Spleen (tissue), 7 donors: ENCODE measurements around the gene MTFR1L.

Source experiments
- POLR2AphosphoS5 ChIP-seq, 3 donors: sonication (generic); formaldehyde crosslinking; IDR thresholded peaks; one replicate each; pipeline ENCODE4 v1.5.1; 2017; ENCODE audit warnings: antibody characterized with exemption in 3 of 3
- TF ChIP-seq, protein P1 (sequence below), 11 experiments: fragments of 200-600 bp in 7 of 11; fragments of 450-650 bp in 4 of 11; sonication (generic) in 4 of 11; IDR thresholded peaks in 8 of 11; conservative IDR thresholded peaks in 3 of 11; 1 replicate in 7 of 11; 2 replicates in 4 of 11; pipeline versions ENCODE4 v1.4.0 to v1.8.0; 2016 to 2021; ENCODE audit warnings: antibody characterized with exemption in 11 of 11, inconsistent platforms in 4 of 11, mild to moderate bottlenecking in 1 of 11
- donor health status: DM: no; HTN: no; CAD: no; lungs with moderate emphysema.
- donor health status: DM: no; HTN: no; CAD: no.
- donor health status: DM: no; HTN: no; CAD: no.

DNA sequence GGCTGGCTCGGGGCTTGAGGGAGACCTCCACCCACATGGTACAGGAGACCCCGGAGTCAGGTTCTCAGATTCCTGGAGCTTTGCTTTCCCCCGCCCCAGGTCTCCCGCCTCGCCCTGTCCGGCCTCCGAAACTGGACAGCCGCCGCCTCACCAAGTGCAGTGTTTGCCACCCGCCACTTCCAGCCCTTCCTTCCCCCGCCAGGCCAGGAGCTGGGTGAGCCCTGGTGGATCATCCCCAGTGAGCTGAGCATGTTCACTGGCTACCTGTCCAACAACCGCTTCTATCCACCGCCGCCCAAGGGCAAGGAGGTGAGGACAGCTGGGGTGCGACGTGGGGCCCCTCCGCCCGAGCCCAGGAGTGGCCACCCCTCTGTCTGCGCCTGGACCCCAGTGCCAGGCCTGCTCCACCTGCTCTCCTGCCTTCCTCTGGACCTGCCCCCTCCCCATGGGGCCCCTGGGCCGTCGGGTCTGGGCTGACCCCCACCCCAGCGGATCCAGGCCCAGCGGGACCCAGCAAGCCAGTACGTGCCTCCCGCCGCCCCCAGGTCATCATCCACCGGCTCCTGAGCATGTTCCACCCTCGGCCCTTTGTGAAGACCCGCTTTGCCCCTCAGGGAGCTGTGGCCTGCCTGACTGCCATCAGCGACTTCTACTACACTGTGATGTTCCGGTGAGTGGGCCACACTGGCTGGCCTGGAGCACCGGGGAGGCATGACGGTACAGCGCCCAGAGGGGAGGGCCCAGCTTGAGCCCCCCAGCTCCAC, 11.1 kb upstream of the MTFR1L start:
- TF ChIP-seq, protein P1, sequence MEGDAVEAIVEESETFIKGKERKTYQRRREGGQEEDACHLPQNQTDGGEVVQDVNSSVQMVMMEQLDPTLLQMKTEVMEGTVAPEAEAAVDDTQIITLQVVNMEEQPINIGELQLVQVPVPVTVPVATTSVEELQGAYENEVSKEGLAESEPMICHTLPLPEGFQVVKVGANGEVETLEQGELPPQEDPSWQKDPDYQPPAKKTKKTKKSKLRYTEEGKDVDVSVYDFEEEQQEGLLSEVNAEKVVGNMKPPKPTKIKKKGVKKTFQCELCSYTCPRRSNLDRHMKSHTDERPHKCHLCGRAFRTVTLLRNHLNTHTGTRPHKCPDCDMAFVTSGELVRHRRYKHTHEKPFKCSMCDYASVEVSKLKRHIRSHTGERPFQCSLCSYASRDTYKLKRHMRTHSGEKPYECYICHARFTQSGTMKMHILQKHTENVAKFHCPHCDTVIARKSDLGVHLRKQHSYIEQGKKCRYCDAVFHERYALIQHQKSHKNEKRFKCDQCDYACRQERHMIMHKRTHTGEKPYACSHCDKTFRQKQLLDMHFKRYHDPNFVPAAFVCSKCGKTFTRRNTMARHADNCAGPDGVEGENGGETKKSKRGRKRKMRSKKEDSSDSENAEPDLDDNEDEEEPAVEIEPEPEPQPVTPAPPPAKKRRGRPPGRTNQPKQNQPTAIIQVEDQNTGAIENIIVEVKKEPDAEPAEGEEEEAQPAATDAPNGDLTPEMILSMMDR (IDR thresholded peaks at IDR 0.05 in 8 of 11, conservative IDR thresholded peaks at IDR 0.05 in 3 of 11) = no peak
- no peak for TF ChIP-seq POLR2AphosphoS5 (IDR thresholded peaks at IDR 0.05)
